OCI-LY3 (cell line): Measurements from ENCODE around the gene PHLDB2.
A peak's percentile ranks its signal among the peaks of the same experiment; 100 is the strongest.

ENCODE experiments used
- H2AFZ ChIP-seq: fragments of 200-600, 300-600 bp; shearing (Covaris generic); 2 replicates; pipeline ENCODE4 v1.6.0; 2014; ENCODE audit warnings: antibody characterized with exemption, low read depth, low read length
- H3K27ac ChIP-seq: fragments of 200-600, 300-600 bp; sonication (generic); 2 replicates; pipeline ENCODE4 v1.5.1; 2014; ENCODE audit warnings: mild to moderate bottlenecking, low read length, moderate library complexity, mixed read lengths
- H3K27me3 ChIP-seq: fragments of 200-600, 300-600 bp; sonication (generic); 2 replicates; pipeline ENCODE4 v1.6.1; 2014; ENCODE audit warnings: low read depth, low read length, mixed read lengths
- H3K36me3 ChIP-seq: fragments of 200-600, 300-600 bp; sonication (generic); replicated peaks from 2 replicates; pipeline ENCODE3; 2014; ENCODE audit warnings: low read depth, low read length, mixed read lengths
- H3K4me1 ChIP-seq: fragments of 300-600, 200-600 bp; sonication (generic); 2 replicates; pipeline ENCODE4 v1.6.1; 2014; ENCODE audit warnings: low read length, mixed read lengths
- H3K4me2 ChIP-seq: fragments of 200-600, 300-600 bp; sonication (generic); 2 replicates; pipeline ENCODE4 v1.6.1; 2014; ENCODE audit warnings: low read length, mixed read lengths
- H3K4me3 ChIP-seq: fragments of 300-600, 200-600 bp; sonication (generic); 2 replicates; pipeline ENCODE4 v1.5.1; 2014; ENCODE audit warnings: antibody characterized with exemption, mild to moderate bottlenecking, low read length, moderate library complexity
- H3K79me2 ChIP-seq: fragments of 300-600, 200-600 bp; shearing (Covaris generic); 2 replicates; pipeline ENCODE4 v1.6.1; 2014; ENCODE audit warnings: mild to moderate bottlenecking, low read length, mixed read lengths
- H3K9ac ChIP-seq: fragments of 300-600, 200-600 bp; shearing (Covaris generic); 2 replicates; pipeline ENCODE4 v1.6.0; 2014; ENCODE audit warnings: mild to moderate bottlenecking, low read length, moderate library complexity
- H3K9me3 ChIP-seq: fragments of 200-600, 300-600 bp; shearing (Covaris generic); 2 replicates; pipeline ENCODE4 v1.6.1; 2014; ENCODE audit warnings: low read length, mixed read lengths; ENCODE audit not compliant: insufficient read depth
- H4K20me1 ChIP-seq: fragments of 200-600, 300-600 bp; sonication (generic); 2 replicates; pipeline ENCODE4 v1.6.1; 2016; ENCODE audit warnings: low read length, mixed read lengths; ENCODE audit not compliant: insufficient read depth
- EZH2phosphoT487 ChIP-seq: fragments of 200-600 bp; shearing (Covaris generic); IDR thresholded peaks from 2 replicates; pipeline ENCODE4 v1.6.1; 2018; ENCODE audit warnings: antibody characterized with exemption, mixed run types, low read depth
- TF ChIP-seq, protein P1 (sequence below): fragments of 200-600, 300-600 bp; sonication (generic); IDR thresholded peaks from 2 replicates; pipeline ENCODE4 v1.5.1; 2014; ENCODE audit warnings: antibody characterized with exemption, low read length, low read depth

PHLDB2 gene

GRCh38 chr3:111857474-111857873 lies 1.6 kb upstream of the PHLDB2 start:
- Histone ChIP-seq H3K9ac (no peak overlapping the region), H3K9me3 (no peaks in the 10 kb centered on the region), H3K27ac (no peak overlapping the region), H3K4me3 (no peak overlapping the region), H3K4me1 (peaks cover 17% of the 10 kb centered on the region), H3K79me2 (no peaks in the 10 kb centered on the region), H3K4me2 (no peak overlapping the region), H3K27me3 (peaks cover 24% of the 10 kb centered on the region), H4K20me1 (no peaks in the 10 kb centered on the region), H3K36me3 (no peaks in the 10 kb centered on the region), H2AFZ (no peak overlapping the region)
- TF ChIP-seq, protein P1, sequence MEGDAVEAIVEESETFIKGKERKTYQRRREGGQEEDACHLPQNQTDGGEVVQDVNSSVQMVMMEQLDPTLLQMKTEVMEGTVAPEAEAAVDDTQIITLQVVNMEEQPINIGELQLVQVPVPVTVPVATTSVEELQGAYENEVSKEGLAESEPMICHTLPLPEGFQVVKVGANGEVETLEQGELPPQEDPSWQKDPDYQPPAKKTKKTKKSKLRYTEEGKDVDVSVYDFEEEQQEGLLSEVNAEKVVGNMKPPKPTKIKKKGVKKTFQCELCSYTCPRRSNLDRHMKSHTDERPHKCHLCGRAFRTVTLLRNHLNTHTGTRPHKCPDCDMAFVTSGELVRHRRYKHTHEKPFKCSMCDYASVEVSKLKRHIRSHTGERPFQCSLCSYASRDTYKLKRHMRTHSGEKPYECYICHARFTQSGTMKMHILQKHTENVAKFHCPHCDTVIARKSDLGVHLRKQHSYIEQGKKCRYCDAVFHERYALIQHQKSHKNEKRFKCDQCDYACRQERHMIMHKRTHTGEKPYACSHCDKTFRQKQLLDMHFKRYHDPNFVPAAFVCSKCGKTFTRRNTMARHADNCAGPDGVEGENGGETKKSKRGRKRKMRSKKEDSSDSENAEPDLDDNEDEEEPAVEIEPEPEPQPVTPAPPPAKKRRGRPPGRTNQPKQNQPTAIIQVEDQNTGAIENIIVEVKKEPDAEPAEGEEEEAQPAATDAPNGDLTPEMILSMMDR: no peak
- no peak for TF ChIP-seq EZH2phosphoT487

DNA sequence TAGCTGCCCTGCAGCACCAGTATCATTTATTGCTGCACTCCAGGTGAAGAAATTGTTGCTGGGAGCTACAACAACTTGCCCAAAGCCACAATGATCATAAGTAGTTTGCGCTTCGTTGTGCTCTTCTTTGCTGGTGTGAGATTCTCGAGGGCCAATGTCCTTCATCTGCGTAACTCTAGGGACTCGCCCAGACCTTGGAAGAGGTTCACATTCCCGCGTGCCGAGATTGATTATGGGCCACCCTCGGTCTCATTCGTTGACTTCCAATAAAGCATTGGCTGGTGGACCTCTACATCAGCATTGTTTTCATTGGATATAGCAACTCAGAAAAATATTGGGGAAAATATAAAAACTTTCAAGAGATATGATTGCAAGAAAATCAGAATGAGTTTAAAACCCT lies 423 bp upstream of the PHLDB2 start:
- Histone ChIP-seq H3K9ac (peak overlapping the region; percentile 78; the same call in 1 of the 2 replicates), H3K36me3 (no peaks in the 10 kb centered on the region), H3K27me3 (peaks cover 28% of the 10 kb centered on the region), H3K9me3 (no peaks in the 10 kb centered on the region), H2AFZ (0 out of 2 replicates have a peak overlapping the region, but pooled peaks have one; percentile 90), H3K4me2 (peak overlapping the region; percentile 79), H4K20me1 (no peaks in the 10 kb centered on the region), H3K4me3 (peak overlapping the region; percentile 88), H3K79me2 (no peaks in the 10 kb centered on the region), H3K27ac (no peak overlapping the region), H3K4me1 (peaks cover 15% of the 10 kb centered on the region)
- TF ChIP-seq, protein P1: no peak
- no peak for TF ChIP-seq EZH2phosphoT487

DNA sequence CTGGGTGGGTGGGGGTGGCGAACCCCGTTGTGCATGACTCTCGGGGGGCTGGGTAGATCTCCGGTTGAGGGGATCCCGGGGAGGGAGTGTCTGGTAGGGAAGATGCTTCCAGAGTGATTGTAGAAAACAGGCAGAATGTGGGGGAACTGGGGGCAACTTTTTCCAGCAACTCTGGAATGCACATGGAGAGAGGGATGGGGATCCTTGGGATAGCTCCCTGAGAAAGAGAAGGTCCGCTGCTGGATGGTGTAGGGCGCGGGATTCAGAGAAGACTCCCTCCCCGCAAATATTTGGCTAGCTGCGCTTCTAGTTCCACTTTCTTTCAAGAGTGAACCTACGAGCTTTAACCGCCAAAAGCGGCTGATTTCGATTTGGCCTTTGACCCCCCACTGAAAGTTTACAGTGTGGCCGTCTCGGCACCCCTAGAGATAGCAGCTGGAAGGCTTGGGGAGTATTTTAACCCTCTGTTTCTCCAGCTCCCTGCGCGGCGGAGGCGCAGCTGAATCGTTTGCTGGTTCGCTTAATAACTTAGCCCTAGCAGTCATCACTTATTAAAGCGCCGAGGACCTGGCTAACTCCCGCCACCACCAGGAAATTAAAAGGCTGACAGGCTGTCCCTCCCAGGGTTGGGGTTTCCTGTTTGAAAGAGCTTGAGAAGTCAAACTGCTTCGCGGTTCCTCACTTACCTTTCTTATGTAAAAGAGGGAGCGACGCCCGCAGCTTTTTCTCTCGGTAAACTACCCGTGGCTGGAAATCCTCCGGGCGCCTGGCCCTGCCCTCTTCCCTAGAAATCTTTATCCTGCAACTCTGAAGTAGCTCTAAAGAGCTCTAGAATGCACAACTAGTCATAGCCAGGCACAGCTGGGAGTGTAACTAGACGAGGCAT lies 1.2 kb downstream of the PHLDB2 start:
- H2AFZ ChIP-seq: peak overlapping the region; percentile 90
- no peaks in the 10 kb centered on the region for H4K20me1 ChIP-seq
- peak overlapping the region; percentile 88 for H3K4me3 ChIP-seq
- H3K4me2 ChIP-seq: peak overlapping the region; percentile 79
- H3K79me2 ChIP-seq: no peaks in the 10 kb centered on the region
- peak overlapping the region; percentile 50 for H3K27ac ChIP-seq
- peaks cover 25% of the 10 kb centered on the region for H3K27me3 ChIP-seq
- TF ChIP-seq EZH2phosphoT487: no peak
- TF ChIP-seq, protein P1: peak; percentile 56
- peak overlapping the region; percentile 78 for H3K9ac ChIP-seq
- H3K4me1 ChIP-seq: peaks cover 15% of the 10 kb centered on the region
- no peaks in the 10 kb centered on the region for H3K36me3 ChIP-seq
- no peaks in the 10 kb centered on the region for H3K9me3 ChIP-seq

GRCh38 chr3:111861391-111861790 lies 2.3 kb downstream of the PHLDB2 start:
- H3K79me2 ChIP-seq: no peaks in the 10 kb centered on the region
- TF ChIP-seq EZH2phosphoT487: no peak
- TF ChIP-seq, protein P1: no peak
- H2AFZ ChIP-seq: no peak overlapping the region
- no peak overlapping the region for H3K4me2 ChIP-seq
- H3K4me1 ChIP-seq: peaks cover 15% of the 10 kb centered on the region
- H3K4me3 ChIP-seq: no peak overlapping the region
- no peak overlapping the region for H3K9ac ChIP-seq
- H3K27ac ChIP-seq: no peak overlapping the region
- no peaks in the 10 kb centered on the region for H3K36me3 ChIP-seq
- peaks cover 25% of the 10 kb centered on the region for H3K27me3 ChIP-seq
- no peaks in the 10 kb centered on the region for H3K9me3 ChIP-seq
- H4K20me1 ChIP-seq: no peaks in the 10 kb centered on the region
